Kidney (tissue), 14 donors: ENCODE measurements around the gene NXPH1. TPM values are rescaled to one million over a fixed set of nuclear protein-coding genes. Genes with fewer than 3 reads are reported as not detected.

Experiments used
- DNase-seq, 5 donors: peaks; one replicate each; pipeline ENCODE4 v3.0.0-alpha.2; 2013 to 2020
- FAIRE-seq: peaks from 2 replicates; lab custom pipeline; 2012; peaks lifted over from hg19 to GRCh38; lab: Jason Lieb, UNC
- H3K27ac ChIP-seq, 2 donors: one replicate each; pipeline ENCODE4 v1.7.0; 2013; ENCODE audit warnings: low read depth in 2 of 2, low read length in 2 of 2, inconsistent platforms in 1 of 2
- H3K27me3 ChIP-seq: one replicate; pipeline ENCODE4 v1.7.1; 2013; ENCODE audit warnings: low read length, inconsistent platforms; ENCODE audit not compliant: control insufficient read depth, insufficient read depth
- H3K36me3 ChIP-seq, 3 donors: one replicate each; pipeline versions ENCODE4 v1.7.0 to v1.7.1; 2013; ENCODE audit warnings: low read length in 3 of 3, control low read depth in 1 of 3, inconsistent platforms in 1 of 3; ENCODE audit not compliant: insufficient read depth in 3 of 3, control insufficient read depth in 2 of 3
- H3K4me1 ChIP-seq, 3 donors: one replicate each; pipeline versions ENCODE4 v1.7.0 to v1.7.1; 2013; ENCODE audit warnings: low read length in 3 of 3, inconsistent platforms in 1 of 3, low read depth in 1 of 3; ENCODE audit not compliant: control insufficient read depth in 2 of 3, insufficient read depth in 2 of 3
- H3K4me3 ChIP-seq, 3 donors: one replicate each; pipeline versions ENCODE4 v1.7.0 to v1.8.1; 2013; ENCODE audit warnings: low read length in 3 of 3, control low read depth in 1 of 3, inconsistent platforms in 1 of 3
- H3K9ac ChIP-seq, 3 donors: one replicate each; pipeline versions ENCODE4 v1.7.0 to v1.7.1; 2013; ENCODE audit warnings: low read length in 3 of 3, control low read depth in 1 of 3, inconsistent platforms in 1 of 3
- H3K9me3 ChIP-seq, 3 donors: one replicate each; pipeline versions ENCODE4 v1.7.0 to v1.7.1; 2013; ENCODE audit warnings: low read length in 3 of 3, control low read depth in 1 of 3, inconsistent platforms in 1 of 3; ENCODE audit not compliant: control insufficient read depth in 2 of 3, insufficient read depth in 1 of 3
- intact Hi-C: fragments of 100-400 bp; cut with DNase I; formaldehyde crosslinking; loops from one replicate; pipeline ENCODE4 v1.11.1; 2022
- polyA plus RNA-seq: library from polyadenylated mRNA; stranded (reverse); fragments of 350-450 nt; fragmentation: Illumina TruSeq; extraction: RNeasy Lipid Tissue Mini Kit (QIAGEN cat#74804); gene quantifications from one replicate; pipeline ENCODE4 v1.2.3, GENCODE V29; 2014; ENCODE audit warnings: low read depth, low replicate concordance; ENCODE audit not compliant: insufficient read depth
- total RNA-seq: library from RNA; stranded (reverse); fragmentation: NEBNext Ultra II Directional; extraction: Animal tissue kit (Norgen Biotek cat#: 25700); gene quantifications from one replicate; pipeline ENCODE4 v1.2.1, GENCODE V29; 2021
- TF ChIP-seq, protein P1 (sequence below): IDR thresholded peaks from 3 replicates; pipeline ENCODE4 v1.5.1; 2012; ENCODE audit warnings: mild to moderate bottlenecking, moderate library complexity, borderline replicate concordance; ENCODE audit not compliant: insufficient read depth; ENCODE audit errors: extremely low read depth
- donor health status: control.
- donor health status: control.
- donor health status: control.
- donor health status: control.
- donor health status: control.
- donor health status: DM: yes; HTN: yes; CAD: no.
- donor health status: Normal renal cell carcinoma (clear cell type).

NXPH1 gene
- total and polyA plus RNA-seq, 2 donors from 2014 or later = not detected

GRCh38 chr7:8465338-8465737 is 31.9 kb downstream of the NXPH1 start:
- DNase-seq (no peak), FAIRE-seq (no peak)
- no peaks in the 10 kb centered on the region for H3K27me3 ChIP-seq
- H3K27ac ChIP-seq = no peak overlapping the region
- H3K9me3 ChIP-seq = no peaks in the 10 kb centered on the region
- H3K9ac ChIP-seq = no peak overlapping the region
- no peaks in the 10 kb centered on the region for H3K36me3 ChIP-seq
- no peaks in the 10 kb centered on the region for H3K4me1 ChIP-seq
- no peak overlapping the region for H3K4me3 ChIP-seq
- TF ChIP-seq, protein P1, sequence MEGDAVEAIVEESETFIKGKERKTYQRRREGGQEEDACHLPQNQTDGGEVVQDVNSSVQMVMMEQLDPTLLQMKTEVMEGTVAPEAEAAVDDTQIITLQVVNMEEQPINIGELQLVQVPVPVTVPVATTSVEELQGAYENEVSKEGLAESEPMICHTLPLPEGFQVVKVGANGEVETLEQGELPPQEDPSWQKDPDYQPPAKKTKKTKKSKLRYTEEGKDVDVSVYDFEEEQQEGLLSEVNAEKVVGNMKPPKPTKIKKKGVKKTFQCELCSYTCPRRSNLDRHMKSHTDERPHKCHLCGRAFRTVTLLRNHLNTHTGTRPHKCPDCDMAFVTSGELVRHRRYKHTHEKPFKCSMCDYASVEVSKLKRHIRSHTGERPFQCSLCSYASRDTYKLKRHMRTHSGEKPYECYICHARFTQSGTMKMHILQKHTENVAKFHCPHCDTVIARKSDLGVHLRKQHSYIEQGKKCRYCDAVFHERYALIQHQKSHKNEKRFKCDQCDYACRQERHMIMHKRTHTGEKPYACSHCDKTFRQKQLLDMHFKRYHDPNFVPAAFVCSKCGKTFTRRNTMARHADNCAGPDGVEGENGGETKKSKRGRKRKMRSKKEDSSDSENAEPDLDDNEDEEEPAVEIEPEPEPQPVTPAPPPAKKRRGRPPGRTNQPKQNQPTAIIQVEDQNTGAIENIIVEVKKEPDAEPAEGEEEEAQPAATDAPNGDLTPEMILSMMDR = no peak
- intact Hi-C loops = no loop called here

- no peak for FAIRE-seq
- Histone ChIP-seq H3K27me3 (no peaks in the 10 kb centered on the region), H3K4me3 (no peak overlapping the region), H3K9ac (no peak overlapping the region), H3K27ac (no peak overlapping the region), H3K36me3 (no peaks in the 10 kb centered on the region), H3K4me1 (no peaks in the 10 kb centered on the region), H3K9me3 (peaks cover 0 to 3% (median 0%) of the 10 kb centered on the region in 3 donors)
- intact Hi-C loops = no loop called here
- DNase-seq = no peak
- TF ChIP-seq, protein P1 = no peak
These were observed 47.1 kb downstream of the NXPH1 start for GRCh38 chr7:8480527-8480926.

DNA sequence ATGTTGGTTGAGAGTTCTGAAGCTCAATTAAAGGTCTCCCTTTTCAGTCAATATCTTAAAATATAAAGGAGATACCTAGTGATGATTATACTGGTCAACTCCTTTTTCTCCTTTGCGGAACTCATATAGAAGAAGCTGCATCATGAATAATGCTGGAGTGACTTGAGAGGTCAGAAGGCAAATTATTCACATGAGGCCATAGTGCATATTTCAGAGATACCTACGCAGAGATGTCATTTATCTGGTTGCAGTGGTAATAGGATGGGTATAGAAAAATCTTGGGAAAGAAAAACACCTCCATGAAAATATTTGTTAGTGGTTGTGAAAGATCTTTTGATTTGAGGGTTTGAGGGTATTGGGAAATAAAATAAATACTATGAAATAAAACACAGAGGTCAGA is 47.7 kb downstream of the NXPH1 start:
- TF ChIP-seq, protein P1 = no peak
- no peaks in the 10 kb centered on the region for H3K27me3 ChIP-seq
- intact Hi-C loops = no loop called here
- H3K4me1 ChIP-seq = no peaks in the 10 kb centered on the region
- DNase-seq = no peak
- no peak overlapping the region for H3K9ac ChIP-seq
- H3K9me3 ChIP-seq = peaks cover 0 to 3% (median 0%) of the 10 kb centered on the region in 3 donors
- H3K4me3 ChIP-seq = no peak overlapping the region
- no peak for FAIRE-seq
- H3K27ac ChIP-seq = no peak overlapping the region
- H3K36me3 ChIP-seq = no peaks in the 10 kb centered on the region
